IMR-90 (cell line): Measurements from ENCODE around the gene RET. TPM values are rescaled to one million over a fixed set of nuclear protein-coding genes. Genes with fewer than 3 reads are reported as not detected.

Experiments
- ATAC-seq: fragments of 200-7000 bp; cut with Tn5 transposase; 2 replicates; pipeline ENCODE4 v1.9.1; 2020; ENCODE audit warnings: low read depth, mild to moderate bottlenecking, moderate library complexity
- BruUV-seq: library from RNA; stranded (reverse); fragments of 400-500 nt; replicated peaks from 2 replicates; lab custom pipeline; 2021; lab: Mats Ljungman, UMichigan
- CTCF ChIA-PET: fragments of 300-600 bp; formaldehyde crosslinking; extraction: SDS; loops from one replicate; lab custom pipeline; 2021; ENCODE audit warnings: antibody characterized with exemption; lab: Yijun Ruan, JAX
- POLR2A ChIA-PET: fragments of 300-600 bp; sonication (Branson Sonifier 250); formaldehyde crosslinking; loops from one replicate; lab custom pipeline; 2022; ENCODE audit warnings: antibody characterized with exemption; ENCODE audit not compliant: unreplicated experiment; lab: Charles Lee
- DNase-seq: peaks from one replicate; pipeline ENCODE4 v3.0.0; 2013
- H2AFZ ChIP-seq: replicated peaks from 2 replicates; pipeline ENCODE3; 2013; ENCODE audit warnings: low read length, mild to moderate bottlenecking; ENCODE audit not compliant: poor library complexity
- H2AK5ac ChIP-seq: 2 replicates; pipeline ENCODE4 v1.6.1; 2013; ENCODE audit warnings: low read depth, low read length, inconsistent platforms
- H2AK9ac ChIP-seq: replicated peaks from 2 replicates; pipeline ENCODE3; 2013; ENCODE audit warnings: mild to moderate bottlenecking, low read depth, low read length, moderate library complexity; ENCODE audit not compliant: poor library complexity
- H2BK120ac ChIP-seq: 2 replicates; pipeline ENCODE4 v1.6.1; 2013; ENCODE audit warnings: low read depth, low read length, inconsistent platforms
- H2BK15ac ChIP-seq: 3 replicates; pipeline ENCODE4 v1.6.1; 2013; ENCODE audit warnings: low read depth, low read length, inconsistent platforms
- H2BK20ac ChIP-seq: 2 replicates; pipeline ENCODE4 v1.6.1; 2013; ENCODE audit warnings: low read depth, mild to moderate bottlenecking, inconsistent platforms, low read length, moderate library complexity
- H2BK5ac ChIP-seq: 2 replicates; pipeline ENCODE4 v1.6.1; 2013; ENCODE audit warnings: mild to moderate bottlenecking, low read depth, low read length, inconsistent platforms; ENCODE audit not compliant: poor library complexity, severe bottlenecking
- H3K14ac ChIP-seq: replicated peaks from 2 replicates; pipeline ENCODE4 v1.6.1; 2013; ENCODE audit warnings: low read depth, low read length, inconsistent platforms
- H3K18ac ChIP-seq: 2 replicates; pipeline ENCODE4 v1.6.1; 2013; ENCODE audit warnings: low read depth, low read length, control low read depth
- H3K23ac ChIP-seq: 2 replicates; pipeline ENCODE4 v1.6.1; 2013; ENCODE audit warnings: low read depth, low read length, inconsistent platforms
- H3K27ac ChIP-seq: 2 replicates; pipeline ENCODE4 v1.5.1; 2013; ENCODE audit warnings: mild to moderate bottlenecking, control low read depth, low read length; ENCODE audit not compliant: insufficient read depth
- H3K27me3 ChIP-seq: 2 replicates; pipeline ENCODE4 v1.6.1; 2013; ENCODE audit warnings: low read length; ENCODE audit not compliant: control insufficient read depth, insufficient read depth
- H3K36me3 ChIP-seq: 2 replicates; pipeline ENCODE4 v1.6.1; 2013; ENCODE audit warnings: low read length, mixed read lengths; ENCODE audit not compliant: control insufficient read depth, insufficient read depth
- H3K4ac ChIP-seq: 2 replicates; pipeline ENCODE4 v1.6.1; 2013; ENCODE audit warnings: low read depth, low read length, inconsistent platforms
- H3K4me1 ChIP-seq: 2 replicates; pipeline ENCODE4 v1.6.1; 2013; ENCODE audit warnings: low read length, mixed read lengths; ENCODE audit not compliant: control insufficient read depth, insufficient read depth
- H3K4me2 ChIP-seq: 2 replicates; pipeline ENCODE4 v1.6.1; 2013; ENCODE audit warnings: low read depth, mild to moderate bottlenecking, control low read depth, low read length, moderate library complexity
- H3K4me3 ChIP-seq: 2 replicates; pipeline ENCODE4 v1.5.1; 2013; ENCODE audit warnings: low read depth, mild to moderate bottlenecking, control low read depth, low read length, moderate library complexity; ENCODE audit not compliant: insufficient read depth
- H3K56ac ChIP-seq: 2 replicates; pipeline ENCODE4 v1.6.1; 2013; ENCODE audit warnings: low read length, inconsistent platforms; ENCODE audit not compliant: insufficient read depth; ENCODE audit errors: extremely low read depth
- H3K79me1 ChIP-seq, 2 experiments: 2 replicates each; pipeline ENCODE4 v1.6.1; 2013; ENCODE audit warnings: low read length in 2 of 2, inconsistent platforms in 1 of 2, low read depth in 1 of 2
- H3K9ac ChIP-seq: 2 replicates; pipeline ENCODE4 v1.6.1; 2013; ENCODE audit warnings: low read depth, low read length, control low read depth
- H3K9me1 ChIP-seq: 2 replicates; pipeline ENCODE4 v1.6.1; 2013; ENCODE audit warnings: low read length, inconsistent platforms; ENCODE audit not compliant: insufficient read depth
- H3K9me3 ChIP-seq: 2 replicates; pipeline ENCODE4 v1.6.1; 2013; ENCODE audit warnings: low read length; ENCODE audit not compliant: control insufficient read depth, insufficient read depth
- H4K20me1 ChIP-seq: 2 replicates; pipeline ENCODE4 v1.6.1; 2013; ENCODE audit warnings: low read length, inconsistent platforms; ENCODE audit not compliant: insufficient read depth
- H4K5ac ChIP-seq: 2 replicates; pipeline ENCODE4 v1.6.1; 2013; ENCODE audit warnings: mild to moderate bottlenecking, low read depth, low read length, control low read depth
- H4K8ac ChIP-seq, 2 experiments: 2 replicates each; pipeline ENCODE4 v1.6.1; 2013; ENCODE audit warnings: low read depth in 2 of 2, low read length in 2 of 2, control low read depth in 1 of 2, inconsistent platforms in 1 of 2
- H4K91ac ChIP-seq: 2 replicates; pipeline ENCODE4 v1.6.1; 2013; ENCODE audit warnings: low read depth, low read length, inconsistent platforms; ENCODE audit not compliant: insufficient read depth
- BHLHE40 ChIP-seq: fragments of 150-350 bp; IDR thresholded peaks from 2 replicates; pipeline ENCODE4 v1.6.1; 2016; ENCODE audit warnings: mild to moderate bottlenecking, low read depth, low read length
- CEBPB ChIP-seq: IDR thresholded peaks from 2 replicates; pipeline ENCODE4 v1.6.1; 2012; ENCODE audit warnings: low read depth, low read length, improper control_type of control experiment
- CHD1 ChIP-seq: IDR thresholded peaks from 2 replicates; pipeline ENCODE4 v1.6.1; 2012; ENCODE audit warnings: low read depth, low read length, improper control_type of control experiment
- ELK1 ChIP-seq: fragments of 150-350 bp; IDR thresholded peaks from 2 replicates; pipeline ENCODE4 v1.6.1; 2016; ENCODE audit warnings: low read depth, mild to moderate bottlenecking, low read length, moderate library complexity, borderline replicate concordance
- MAFK ChIP-seq: IDR thresholded peaks from 2 replicates; pipeline ENCODE4 v1.6.1; 2012; ENCODE audit warnings: low read depth, low read length, improper control_type of control experiment
- MAZ ChIP-seq: IDR thresholded peaks from 2 replicates; pipeline ENCODE4 v1.6.1; 2012; ENCODE audit warnings: low read depth, mild to moderate bottlenecking, low read length, improper control_type of control experiment, moderate library complexity, borderline replicate concordance
- NFE2L2 ChIP-seq: fragments of 150-350 bp; IDR thresholded peaks from 2 replicates; pipeline ENCODE4 v1.6.1; 2016; ENCODE audit warnings: low read depth, mild to moderate bottlenecking, low read length
- POLR2A ChIP-seq: IDR thresholded peaks from 2 replicates; pipeline ENCODE4 v1.6.1; 2012; ENCODE audit warnings: mild to moderate bottlenecking, low read depth, low read length
- WGBS, 2 experiments: methylation state at CpG; one replicate each; pipeline versions ENCODE4 v1.1.5 to v1.1.7; 2013; ENCODE audit warnings: missing lambda C conversion rate in 2 of 2; ENCODE audit not compliant: insufficient read length in 1 of 2; ENCODE audit errors: extremely low coverage in 2 of 2; 5-methylcytosine and 5-hydroxymethylcytosine counted together
- dilution Hi-C: fragments of 300-500 bp; cut with HindIII; formaldehyde crosslinking; loops from one replicate; pipeline ENCODE4 v1.14.3; 2018; ENCODE audit warnings: low sequenced_read_pairs; ENCODE audit not compliant: unreplicated experiment
- in situ Hi-C: fragments of 300-500 bp; cut with MboI; formaldehyde crosslinking; loops from 3 replicates; pipeline ENCODE4 v1.14.3; 2019; ENCODE audit warnings: low sequenced_read_pairs, inconsistent platforms, mixed read lengths
- intact Hi-C: fragments of 100-400 bp; cut with micrococcal nuclease; formaldehyde crosslinking; loops from 2 replicates; pipeline ENCODE4 v1.10.0; 2022
- polyA plus RNA-seq, 3 experiments: library from polyadenylated mRNA; depleted of rRNA; stranded (reverse); fragments of >200 nt; gene quantifications; 2 replicates each; pipeline ENCODE4 v1.2.3, GENCODE V29; 2012; ENCODE audit warnings: low replicate concordance in 1 of 3
- total RNA-seq: library from RNA; depleted of rRNA; stranded (reverse); fragments of >200 nt; gene quantifications from 2 replicates; pipeline ENCODE4 v1.2.3, GENCODE V29; 2012

The RET gene
- total and polyA plus RNA-seq, 2 of the 4 experiments (the other 2 are of a cell fraction): 0.10 to 0.18 TPM

DNA sequence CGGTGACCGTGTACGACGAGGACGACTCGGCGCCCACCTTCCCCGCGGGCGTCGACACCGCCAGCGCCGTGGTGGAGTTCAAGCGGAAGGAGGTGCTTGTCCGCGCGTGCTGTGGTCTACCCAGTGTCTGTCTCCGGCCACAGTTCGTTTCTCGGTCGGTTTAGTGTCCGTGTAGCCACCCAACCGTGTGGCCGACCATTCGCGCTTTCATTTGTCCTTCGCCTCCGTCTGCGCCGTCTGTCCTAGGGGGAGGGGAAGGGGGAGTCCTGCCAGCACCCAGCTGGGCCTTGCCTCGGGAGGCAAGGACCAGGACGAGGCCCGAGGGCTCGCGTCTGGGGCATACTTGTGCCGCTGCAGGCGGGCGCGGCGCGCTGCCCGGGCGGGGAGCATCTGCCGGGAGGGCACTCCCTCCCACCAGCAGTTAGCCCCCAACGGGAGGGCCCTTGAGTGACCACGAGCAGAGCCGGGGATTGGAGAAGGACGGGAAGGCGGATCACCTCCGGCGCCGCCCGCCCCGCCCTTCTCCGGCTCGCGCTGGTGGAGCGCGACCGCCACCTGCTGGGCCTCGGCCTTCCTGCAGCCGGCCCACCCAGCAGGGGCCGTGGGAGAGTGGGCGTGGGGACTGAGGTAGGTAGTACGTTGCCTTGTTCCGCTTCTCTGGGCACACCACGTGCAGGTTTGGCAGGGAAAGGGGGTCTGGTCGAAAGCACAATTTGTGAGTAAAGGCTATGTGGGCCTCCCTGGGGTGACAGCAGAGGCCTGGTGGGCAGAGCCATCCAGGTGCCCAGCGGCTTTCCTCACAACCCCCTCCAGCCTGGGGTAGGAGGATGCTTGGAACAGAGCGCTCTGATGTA lies 28.5 kb downstream of the RET start (continued):
- TF ChIP-seq ELK1: no peak

GRCh38 chr10:43105956-43106229 lies 29.0 kb downstream of the RET start:
- no peak overlapping the region for H3K4ac ChIP-seq
- no peak overlapping the region for H4K91ac ChIP-seq
- no peaks in the 10 kb centered on the region; the same call in 1 of the 2 replicates for H4K20me1 ChIP-seq
- H3K79me1 ChIP-seq: no peaks in the 10 kb centered on the region
- H3K23ac ChIP-seq: no peak overlapping the region
- H3K9me3 ChIP-seq: no peaks in the 10 kb centered on the region
- ChIA-PET POLR2A (no interaction called here), CTCF (no interaction called here)
- TF ChIP-seq MAFK (no peak), BHLHE40 (no peak), CHD1 (no peak), NFE2L2 (no peak), ELK1 (no peak), POLR2A (no peak), MAZ (no peak), CEBPB (no peak)
- H3K14ac ChIP-seq: no peak overlapping the region
- H3K4me3 ChIP-seq: no peak overlapping the region
- BruUV-seq: no TSS peak
- no peak overlapping the region for H3K4me2 ChIP-seq
- H4K5ac ChIP-seq: no peak overlapping the region
- intact Hi-C loops (loop anchor here (1.0 to 2.0 kb wide), 3 partner anchors 240 to 353 kb away; no protein-coding TSS in a partner anchor), dilution Hi-C loops (no loop called here), in situ Hi-C loops (loop anchor here (10.0 kb wide), 1 partner anchor 231 kb away; no protein-coding TSS in a partner anchor)
- H3K27me3 ChIP-seq: peaks cover 25% of the 10 kb centered on the region
- H2AK5ac ChIP-seq: no peak overlapping the region
- H3K18ac ChIP-seq: no peak overlapping the region
- DNase-seq (no peak), ATAC-seq (no peak)
- peaks cover 8% of the 10 kb centered on the region for H3K4me1 ChIP-seq
- 100% methylated on average over 2 of the region's 7 CpGs; no CpG with 5 or more reads in 1 of the 2 experiments for WGBS, 2 experiments
- peak overlapping the region; percentile 96 for H2AK9ac ChIP-seq
- no peak overlapping the region for H2AFZ ChIP-seq
- H3K56ac ChIP-seq: no peak overlapping the region
- H2BK120ac ChIP-seq: no peak overlapping the region
- H4K8ac ChIP-seq: no peak overlapping the region
- no peaks in the 10 kb centered on the region for H3K36me3 ChIP-seq
- H3K9ac ChIP-seq: no peak overlapping the region
- no peak overlapping the region for H3K27ac ChIP-seq
- H2BK5ac ChIP-seq: no peak overlapping the region
- no peaks in the 10 kb centered on the region for H3K9me1 ChIP-seq
- no peak overlapping the region for H2BK15ac ChIP-seq
- H2BK20ac ChIP-seq: no peak overlapping the region
